ENCODE results near the gene DDX42.
A peak's percentile ranks its signal among the peaks of the same experiment; 100 is the strongest.

Gene DDX42

GRCh38 chr17:63772801-63773271, 1.1 kb upstream of the DDX42 start:
- Histone ChIP-seq H4K20me1 (ENCODE audit: insufficient read depth, low read length) (0 out of 2 replicates have a peak, but pooled peaks cover 3% of the 10 kb centered on the region), H3K27me3 (replicated peaks; ENCODE audit: insufficient read depth, low read length) (no peaks in the 10 kb centered on the region), H3K9me2 (replicated peaks; ENCODE audit: insufficient read depth, low read length) (no peaks in the 10 kb centered on the region), H3K4me1 (ENCODE audit: low read length) (peaks cover 12% of the 10 kb centered on the region; the same call in 1 of the 2 replicates), H2AFZ (ENCODE audit: low read length) (peak overlapping the region; percentile 90), H3K27ac (ENCODE audit: low read length) (peak overlapping the region; percentile 93), H3K9me3 (replicated peaks; ENCODE audit: insufficient read depth, low read length) (no peaks in the 10 kb centered on the region), H3K4me2 (ENCODE audit: low read depth, low read length) (peak overlapping the region; percentile 63), H3K4me3 (ENCODE audit: low read length) (peak overlapping the region; percentile 93), H3K79me2 (ENCODE audit: low read length) (peaks cover 92% of the 10 kb centered on the region), H3K36me3 (replicated peaks; ENCODE audit: insufficient read depth, low read length) (0 out of 2 replicates have a peak, but pooled peaks cover 3% of the 10 kb centered on the region), H3F3A (ENCODE audit: insufficient read depth, low read length) (peaks cover 14% of the 10 kb centered on the region), H3K9ac (ENCODE audit: low read length) (peak overlapping the region; percentile 87)
- peak; percentile 26 for DNase-seq
- TF ChIP-seq EZH2phosphoT487 (IDR thresholded peaks at IDR 0.05; ENCODE audit: low read length) (no peak), CTCF (IDR thresholded peaks at IDR 0.05; ENCODE audit: low read length) (no peak), EZH2 (optimal IDR thresholded peaks at IDR 0.05; ENCODE audit: low read depth, low read length) (no peak)

GRCh38 chr17:63773272-63774140, 464 bp upstream of the DDX42 start, which contains the start of gene CCDC47:
Gene CCDC47, minus strand, starts transcription at chr17:63773597. Its CDS starts 7,422 bp downstream, at chr17:63766175.
- peak; percentile 99 for DNase-seq
- H3K9me3 ChIP-seq (replicated peaks; ENCODE audit: insufficient read depth, low read length), result no peaks in the 10 kb centered on the region
- TF ChIP-seq EZH2phosphoT487 (IDR thresholded peaks at IDR 0.05; ENCODE audit: low read length) (no peak), CTCF (IDR thresholded peaks at IDR 0.05; ENCODE audit: low read length) (no peak), EZH2 (optimal IDR thresholded peaks at IDR 0.05; ENCODE audit: low read depth, low read length) (no peak)
- peaks cover 12% of the 10 kb centered on the region; the same call in 1 of the 2 replicates for H3K4me1 ChIP-seq (ENCODE audit: low read length)
- peak within 1 kb of the TSS; percentile 93 for H3K27ac ChIP-seq (ENCODE audit: low read length)
- H3K4me2 ChIP-seq (ENCODE audit: low read depth, low read length), result peak within 1 kb of the TSS; percentile 63
- H3K36me3 ChIP-seq (replicated peaks; ENCODE audit: insufficient read depth, low read length), result 0 out of 2 replicates have a peak, but pooled peaks cover 3% of the 10 kb centered on the region
- H3K9ac ChIP-seq (ENCODE audit: low read length), result peak within 1 kb of the TSS; percentile 87
- peak within 1 kb of the TSS; percentile 90 for H2AFZ ChIP-seq (ENCODE audit: low read length)
- peaks cover 14% of the 10 kb centered on the region for H3F3A ChIP-seq (ENCODE audit: insufficient read depth, low read length)
- peak within 1 kb of the TSS; percentile 93 for H3K4me3 ChIP-seq (ENCODE audit: low read length)
- no peaks in the 10 kb centered on the region for H3K9me2 ChIP-seq (replicated peaks; ENCODE audit: insufficient read depth, low read length)
- no peaks in the 10 kb centered on the region for H3K27me3 ChIP-seq (replicated peaks; ENCODE audit: insufficient read depth, low read length)
- peaks cover 92% of the 10 kb centered on the region for H3K79me2 ChIP-seq (ENCODE audit: low read length)
- H4K20me1 ChIP-seq (ENCODE audit: insufficient read depth, low read length), result 0 out of 2 replicates have a peak, but pooled peaks cover 3% of the 10 kb centered on the region

- Histone ChIP-seq H3K9me3 (replicated peaks; ENCODE audit: insufficient read depth, low read length) (no peaks in the 10 kb centered on the region), H3K9me2 (replicated peaks; ENCODE audit: insufficient read depth, low read length) (no peaks in the 10 kb centered on the region), H3K79me2 (ENCODE audit: low read length) (peaks cover 92% of the 10 kb centered on the region), H2AFZ (ENCODE audit: low read length) (no peak overlapping the region), H3K4me3 (ENCODE audit: low read length) (peak overlapping the region; percentile 93), H3K4me1 (ENCODE audit: low read length) (peaks cover 12% of the 10 kb centered on the region; the same call in 1 of the 2 replicates), H3K9ac (ENCODE audit: low read length) (peak overlapping the region; percentile 87), H4K20me1 (ENCODE audit: insufficient read depth, low read length) (peaks cover 10% of the 10 kb centered on the region), H3K36me3 (replicated peaks; ENCODE audit: insufficient read depth, low read length) (peaks cover 3% of the 10 kb centered on the region; the same call in 1 of the 2 replicates), H3F3A (ENCODE audit: insufficient read depth, low read length) (peaks cover 14% of the 10 kb centered on the region), H3K27me3 (replicated peaks; ENCODE audit: insufficient read depth, low read length) (no peaks in the 10 kb centered on the region), H3K27ac (ENCODE audit: low read length) (no peak overlapping the region; the same call in 1 of the 2 replicates), H3K4me2 (ENCODE audit: low read depth, low read length) (peak overlapping the region; percentile 61)
- peak; percentile 36 for DNase-seq
- TF ChIP-seq EZH2phosphoT487 (IDR thresholded peaks at IDR 0.05; ENCODE audit: low read length) (no peak), CTCF (IDR thresholded peaks at IDR 0.05; ENCODE audit: low read length) (no peak), EZH2 (optimal IDR thresholded peaks at IDR 0.05; ENCODE audit: low read depth, low read length) (no peak)
These were observed 947 bp downstream of the DDX42 start for GRCh38 chr17:63774969-63775265.

Data from MM.1S (cell line).